Adrenal gland (tissue), 5 donors: ENCODE results near the gene DNAH11.

ENCODE experiments used
- CTCF ChIP-seq, 6 experiments: fragments of 450-650 bp in 4 of 6; fragments of 200-600 bp in 2 of 6; sonication (generic) in 1 of 6; IDR thresholded peaks; 1 replicate in 5 of 6; 2 replicates in 1 of 6; pipeline versions ENCODE4 v1.5.1 to v1.8.0; 2016 to 2021; ENCODE audit warnings: antibody characterized with exemption in 6 of 6, mild to moderate bottlenecking in 2 of 6, moderate library complexity in 1 of 6
- POLR2A ChIP-seq, 2 donors: fragments of 450-650 bp; IDR thresholded peaks; one replicate each; pipeline ENCODE4 v1.6.1; 2017; ENCODE audit warnings: antibody characterized with exemption in 2 of 2, mild to moderate bottlenecking in 2 of 2, moderate library complexity in 1 of 2
- donor health status: DM: no; HTN: no; CAD: no.

- TF ChIP-seq POLR2A (IDR thresholded peaks at IDR 0.05) (no peak), CTCF (IDR thresholded peaks at IDR 0.05) (no peak)
Measured at GRCh38 chr7:21543528-21544302, 876 bp downstream of the DNAH11 start.
